Bone marrow (tissue), 2 donors: Measurements from ENCODE around the gene TCN2.
"Not testable (repeated sequence)": the region's sequence is repeated elsewhere in the genome, so short reads cannot be mapped to it uniquely, and the experiment has no call there.

Source experiments
- DNase-seq, 2 donors: peaks; one replicate each; lab custom pipeline; 2025; lab: John Stamatoyannopoulos, UW

TCN2 gene

GRCh38 chr22:30610299-30610698 is 3.3 kb downstream of the TCN2 start:
- peak in 1 of 2 donors; percentile 12 for DNase-seq

DNA sequence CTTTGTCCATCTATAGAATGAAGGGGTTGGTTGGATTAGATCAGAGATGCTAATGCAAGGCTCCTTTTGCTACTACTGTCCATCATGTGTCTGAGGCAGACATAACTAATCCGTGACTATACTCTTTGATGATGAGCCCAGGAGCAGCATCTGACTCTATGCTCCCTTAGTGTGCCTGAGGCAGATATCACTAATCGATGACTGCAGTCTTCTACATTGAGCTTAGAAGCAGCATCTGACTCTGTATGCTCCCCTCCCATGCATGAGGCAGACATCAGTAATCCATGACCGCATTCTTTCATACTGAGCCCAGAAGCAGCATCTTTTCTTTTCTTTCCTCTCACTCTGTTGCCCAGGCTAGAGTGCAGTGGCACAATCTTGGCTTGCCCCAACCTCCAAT is 4.2 kb downstream of the TCN2 start:
- no peak for DNase-seq

- no peak for DNase-seq
Observed at GRCh38 chr22:30612789-30613188, 5.8 kb downstream of the TCN2 start.

GRCh38 chr22:30614268-30614667 is 7.3 kb downstream of the TCN2 start:
- DNase-seq, result no peak

GRCh38 chr22:30614879-30615278 is 7.9 kb downstream of the TCN2 start:
- no peak for DNase-seq

DNA sequence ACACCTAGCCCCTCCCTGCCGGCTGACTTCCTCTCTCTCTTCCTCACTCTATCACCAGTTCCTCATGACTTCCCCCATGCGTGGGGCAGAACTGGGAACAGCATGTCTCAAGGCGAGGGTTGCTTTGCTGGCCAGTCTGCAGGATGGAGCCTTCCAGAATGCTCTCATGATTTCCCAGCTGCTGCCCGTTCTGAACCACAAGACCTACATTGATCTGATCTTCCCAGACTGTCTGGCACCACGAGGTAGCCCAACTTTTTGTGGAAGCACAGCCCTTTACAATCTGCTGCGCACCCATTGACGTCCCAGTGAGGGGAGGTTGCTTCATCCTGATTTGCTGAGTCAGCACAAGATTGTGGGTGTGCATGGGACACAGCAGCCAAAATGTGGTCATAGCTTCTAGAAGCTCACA is 8.6 kb downstream of the TCN2 start:
- DNase-seq, result peak in 1 of 2 donors; percentile 3

DNA sequence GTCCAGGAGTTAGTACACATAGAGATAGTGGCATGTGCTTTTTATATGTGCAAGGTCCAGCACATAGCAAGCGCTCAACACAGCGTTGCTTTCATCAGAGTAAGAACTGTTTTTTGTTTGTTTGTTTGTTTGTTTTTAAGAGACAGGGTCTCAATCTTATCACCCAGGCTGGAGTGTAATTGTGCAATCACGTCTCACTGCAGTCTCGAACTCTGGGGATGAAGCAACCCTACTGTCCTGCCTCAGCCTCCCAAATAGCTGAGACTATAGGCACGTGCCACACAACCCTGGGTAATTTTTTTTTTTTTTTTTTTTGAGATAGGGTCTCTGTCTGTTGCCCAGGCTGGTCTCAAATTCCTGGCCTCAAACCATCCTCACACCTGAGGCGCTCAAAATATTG is 10.8 kb downstream of the TCN2 start:
- DNase-seq, result no peak

GRCh38 chr22:30619909-30620308 is 12.9 kb downstream of the TCN2 start:
- not testable (repeated sequence) for DNase-seq

- DNase-seq, result no peak
Observed at GRCh38 chr22:30626413-30626812, 19.4 kb downstream of the TCN2 start.

DNA sequence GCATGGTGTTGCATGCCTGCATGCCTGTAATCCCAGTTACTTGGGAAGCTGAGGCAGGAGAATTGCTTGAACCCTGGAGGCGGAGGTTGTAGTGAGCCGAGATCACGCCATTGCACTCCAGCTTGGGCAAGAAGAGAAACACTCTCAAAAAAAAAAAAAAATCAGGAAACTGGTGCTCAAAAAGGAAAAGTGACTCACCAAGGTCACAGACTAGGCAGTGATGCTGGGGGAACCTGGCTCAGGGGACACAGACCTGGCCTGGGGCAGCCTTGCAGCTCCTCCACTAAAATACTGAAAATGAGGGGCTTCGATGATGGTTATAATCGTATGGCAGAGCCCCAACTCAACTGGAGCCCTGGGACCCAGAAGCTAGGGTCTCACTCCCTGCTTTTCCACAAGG is 20.5 kb downstream of the TCN2 start:
- DNase-seq, result no peak

DNA sequence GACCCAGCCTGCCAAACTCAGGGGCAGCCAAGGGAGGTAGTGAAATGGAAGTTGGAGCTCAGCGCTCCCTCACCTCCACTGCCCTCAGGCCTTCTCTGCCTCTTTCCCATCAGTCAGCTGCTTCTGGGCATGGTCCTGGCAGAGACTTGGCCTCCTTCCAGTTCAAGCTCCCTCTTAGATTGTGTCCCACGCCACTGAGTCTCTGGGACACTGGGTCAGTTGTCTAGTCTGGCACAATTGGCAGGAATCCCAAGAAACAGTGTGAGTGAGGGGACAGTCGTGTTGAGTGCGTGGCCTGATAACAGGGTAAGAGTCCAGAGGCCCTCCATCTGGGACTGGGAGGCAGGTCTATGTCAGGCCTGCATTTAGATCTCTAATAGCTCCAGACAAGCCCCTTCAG is 21.5 kb downstream of the TCN2 start:
- DNase-seq, result no peak

- not testable (repeated sequence) for DNase-seq
Observed at GRCh38 chr22:30631469-30631868, 24.5 kb downstream of the TCN2 start.

GRCh38 chr22:30634471-30635233 is 27.7 kb downstream of the TCN2 start:
- DNase-seq, result peak; percentile 74 to 94

GRCh38 chr22:30635273-30636225 is 28.6 kb downstream of the TCN2 start, which contains the start of gene SLC35E4:
Gene SLC35E4, plus strand, starts transcription at chr22:30635781. Its CDS starts 670 bp downstream, at chr22:30636451.
- DNase-seq, result peak; percentile 66 to 89

- DNase-seq, result no peak
Observed at GRCh38 chr22:30636226-30637077, 29.5 kb downstream of the TCN2 start.

DNA sequence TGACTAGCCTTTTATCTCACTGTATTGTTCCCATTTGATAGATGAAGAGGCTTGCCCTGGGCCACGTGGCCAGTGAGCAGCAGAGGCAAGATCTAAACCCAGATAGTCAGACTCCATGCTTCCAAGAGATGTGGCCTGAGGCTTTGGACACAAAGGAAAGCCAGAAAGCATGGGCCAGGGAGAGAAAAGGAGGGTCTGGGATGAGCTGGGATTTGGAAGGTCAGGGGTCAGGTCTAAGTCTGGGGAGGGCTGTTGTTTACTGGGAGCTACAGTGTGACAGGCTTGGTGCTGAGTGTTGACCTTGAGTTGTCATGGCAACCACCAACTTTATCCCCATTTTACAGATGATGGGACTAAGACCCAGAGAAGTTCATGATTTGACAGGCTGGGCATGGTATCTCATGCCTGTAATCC is 30.7 kb downstream of the TCN2 start:
- DNase-seq, result no peak

GRCh38 chr22:30640361-30640760 is 33.4 kb downstream of the TCN2 start:
- no peak for DNase-seq

- DNase-seq, result no peak
Observed at GRCh38 chr22:30640839-30641430, 34.0 kb downstream of the TCN2 start.

DNA sequence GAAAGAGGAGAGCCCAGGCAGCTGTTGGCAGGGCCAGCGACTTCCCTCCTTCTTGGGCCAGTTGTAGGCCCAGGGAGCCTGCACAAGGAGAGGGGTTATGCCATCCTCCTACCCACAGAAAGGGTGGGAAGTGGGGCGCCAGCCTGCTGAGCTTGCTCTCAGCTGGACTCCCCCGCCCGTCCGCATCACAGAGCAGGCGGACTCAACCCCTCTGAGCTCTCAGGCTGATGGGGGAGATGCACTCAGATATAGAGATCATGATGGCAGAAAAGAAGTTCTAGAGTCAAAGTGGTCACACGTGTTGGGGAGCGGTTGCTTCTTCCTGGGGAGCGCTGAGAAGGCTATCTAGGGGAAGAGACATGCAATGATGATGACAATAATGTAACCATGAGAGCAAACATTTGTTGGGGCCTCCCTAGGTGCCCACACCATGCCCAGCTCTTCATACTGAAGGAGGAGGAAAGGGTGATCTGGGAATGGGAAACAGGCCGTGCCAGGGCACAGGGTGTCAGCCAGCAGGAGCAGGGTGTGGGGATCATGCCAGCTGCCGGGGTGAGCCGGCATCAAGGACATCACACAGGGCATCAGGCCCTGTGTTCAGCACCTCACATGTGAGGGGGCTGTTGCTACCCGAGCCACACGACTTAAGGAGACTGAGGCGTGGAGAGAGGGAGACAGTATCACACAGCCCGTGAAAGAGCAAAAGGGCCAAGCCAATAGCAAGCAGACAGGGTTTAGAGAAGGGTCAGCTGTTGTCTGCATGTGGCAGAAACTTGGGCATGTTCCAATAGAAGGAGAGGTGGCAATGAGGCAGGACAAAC is 36.3 kb downstream of the TCN2 start:
- DNase-seq, result no peak

GRCh38 chr22:30646518-30647160 is 39.7 kb downstream of the TCN2 start:
- no peak for DNase-seq
